Neural crest cell (in vitro differentiated cells): ENCODE results near the gene ETNK2. TPM values are rescaled to one million over a fixed set of nuclear protein-coding genes. Genes with fewer than 3 reads are reported as not detected.

Experiments
- DNase-seq: peaks from one replicate; pipeline ENCODE4 v3.0.0; 2021; ENCODE audit warnings: low read depth, mixed read lengths, low spot score
- H3K27ac Mint-ChIP-seq: one replicate; pipeline ENCODE4 v1.8.0; 2021; ENCODE audit warnings: mild to moderate bottlenecking, mixed read lengths; ENCODE audit not compliant: unreplicated experiment
- H3K27me3 Mint-ChIP-seq: 2 replicates; pipeline ENCODE4 v1.8.0; 2021; ENCODE audit warnings: low read depth, mild to moderate bottlenecking, mixed read lengths
- H3K36me3 Mint-ChIP-seq: 2 replicates; pipeline ENCODE4 v1.8.0; 2021; ENCODE audit warnings: low read depth, mild to moderate bottlenecking, mixed read lengths
- H3K4me1 Mint-ChIP-seq: 2 replicates; pipeline ENCODE4 v1.8.0; 2021; ENCODE audit warnings: mixed read lengths
- H3K4me3 Mint-ChIP-seq: one replicate; pipeline ENCODE4 v1.8.0; 2021; ENCODE audit warnings: mild to moderate bottlenecking, mixed read lengths
- H3K9me3 Mint-ChIP-seq: 2 replicates; pipeline ENCODE4 v1.8.0; 2021; ENCODE audit warnings: mixed read lengths
- total RNA-seq: library from RNA; stranded (reverse); gene quantifications from 2 replicates; pipeline ENCODE4 v1.2.1, GENCODE V29; 2021
- TF ChIP-seq, protein P1 (sequence below): fragments of 200-600 bp; sonication (generic); conservative IDR thresholded peaks from 2 replicates; pipeline ENCODE4 v1.5.0; 2021; ENCODE audit warnings: antibody characterized with exemption, mild to moderate bottlenecking

ETNK2 gene
- total RNA-seq, 1 donor from 2014 or later, result 14.5 TPM

- TF ChIP-seq, protein P1, sequence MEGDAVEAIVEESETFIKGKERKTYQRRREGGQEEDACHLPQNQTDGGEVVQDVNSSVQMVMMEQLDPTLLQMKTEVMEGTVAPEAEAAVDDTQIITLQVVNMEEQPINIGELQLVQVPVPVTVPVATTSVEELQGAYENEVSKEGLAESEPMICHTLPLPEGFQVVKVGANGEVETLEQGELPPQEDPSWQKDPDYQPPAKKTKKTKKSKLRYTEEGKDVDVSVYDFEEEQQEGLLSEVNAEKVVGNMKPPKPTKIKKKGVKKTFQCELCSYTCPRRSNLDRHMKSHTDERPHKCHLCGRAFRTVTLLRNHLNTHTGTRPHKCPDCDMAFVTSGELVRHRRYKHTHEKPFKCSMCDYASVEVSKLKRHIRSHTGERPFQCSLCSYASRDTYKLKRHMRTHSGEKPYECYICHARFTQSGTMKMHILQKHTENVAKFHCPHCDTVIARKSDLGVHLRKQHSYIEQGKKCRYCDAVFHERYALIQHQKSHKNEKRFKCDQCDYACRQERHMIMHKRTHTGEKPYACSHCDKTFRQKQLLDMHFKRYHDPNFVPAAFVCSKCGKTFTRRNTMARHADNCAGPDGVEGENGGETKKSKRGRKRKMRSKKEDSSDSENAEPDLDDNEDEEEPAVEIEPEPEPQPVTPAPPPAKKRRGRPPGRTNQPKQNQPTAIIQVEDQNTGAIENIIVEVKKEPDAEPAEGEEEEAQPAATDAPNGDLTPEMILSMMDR, result no peak
- Mint-ChIP-seq H3K4me1 (peaks cover 70% of the 10 kb centered on the region), H3K9me3 (no peaks in the 10 kb centered on the region), H3K27ac (peak overlapping the region; percentile 67), H3K27me3 (no peaks in the 10 kb centered on the region), H3K4me3 (no peak overlapping the region), H3K36me3 (no peaks in the 10 kb centered on the region)
- DNase-seq, result no peak
Observed at GRCh38 chr1:204084247-204084772, 67.5 kb downstream of the ETNK2 start.

GRCh38 chr1:204083491-204083890 is 68.4 kb downstream of the ETNK2 start:
- Mint-ChIP-seq H3K27ac (peak overlapping the region; percentile 67), H3K36me3 (no peaks in the 10 kb centered on the region), H3K4me1 (peaks cover 67% of the 10 kb centered on the region), H3K4me3 (no peak overlapping the region), H3K27me3 (no peaks in the 10 kb centered on the region), H3K9me3 (no peaks in the 10 kb centered on the region)
- TF ChIP-seq, protein P1, result no peak
- DNase-seq, result no peak

- H3K9me3 Mint-ChIP-seq, result no peaks in the 10 kb centered on the region
- no peaks in the 10 kb centered on the region for H3K36me3 Mint-ChIP-seq
- peaks cover 71% of the 10 kb centered on the region for H3K4me1 Mint-ChIP-seq
- no peaks in the 10 kb centered on the region for H3K27me3 Mint-ChIP-seq
- TF ChIP-seq, protein P1, result no peak
- no peak for DNase-seq
- peak overlapping the region; percentile 98 for H3K27ac Mint-ChIP-seq
- H3K4me3 Mint-ChIP-seq, result no peak overlapping the region
Observed at GRCh38 chr1:204081791-204082513, 69.9 kb downstream of the ETNK2 start.

GRCh38 chr1:204081164-204081790 is 70.6 kb downstream of the ETNK2 start:
- Mint-ChIP-seq H3K27me3 (no peaks in the 10 kb centered on the region), H3K27ac (peak overlapping the region; percentile 47), H3K4me1 (peaks cover 76% of the 10 kb centered on the region), H3K9me3 (no peaks in the 10 kb centered on the region), H3K36me3 (no peaks in the 10 kb centered on the region), H3K4me3 (peak overlapping the region; percentile 54)
- no peak for DNase-seq
- TF ChIP-seq, protein P1, result no peak

Other genes starting within 250 kb of the ETNK2 start
- gene SOX13, start 78.9 kb downstream of the ETNK2 start, total RNA-seq, result 60.9 and 64.4 TPM in 2 replicates
- gene REN, start 14.3 kb upstream of the ETNK2 start, total RNA-seq, result not detected in 2 replicates
- gene KISS1, start 44.4 kb upstream of the ETNK2 start, total RNA-seq, result not detected in 2 replicates
- gene GOLT1A, start 61.9 kb upstream of the ETNK2 start, total RNA-seq, result not detected in 2 replicates
- gene PLEKHA6, start 207.9 kb upstream of the ETNK2 start, total RNA-seq, result 4.0 and 4.5 TPM in 2 replicates